GM20431 (cell line): Measurements from ENCODE around the gene RFX2.
"Not testable (repeated sequence)": the region's sequence is repeated elsewhere in the genome, so short reads cannot be mapped to it uniquely, and the experiment has no call there.

Experiments
- in situ Hi-C: fragments of 300-500 bp; cut with MseI, MboI; formaldehyde crosslinking; loops from one replicate; pipeline ENCODE4 v1.15.0; 2020; ENCODE audit warnings: low sequenced_read_pairs; ENCODE audit not compliant: unreplicated experiment

Gene RFX2

GRCh38 chr19:6079107-6079506, 31.2 kb downstream of the RFX2 start:
- in situ Hi-C loops, result no loop called here

- in situ Hi-C loops, result no loop called here
Measured at GRCh38 chr19:6078068-6078467, 32.2 kb downstream of the RFX2 start.

GRCh38 chr19:6076675-6077463, 33.4 kb downstream of the RFX2 start:
- in situ Hi-C loops, result no loop called here

- in situ Hi-C loops, result no loop called here
Measured at GRCh38 chr19:6076291-6076665, 34.0 kb downstream of the RFX2 start.

- in situ Hi-C loops, result no loop called here
Measured at GRCh38 chr19:6074709-6075403, 35.4 kb downstream of the RFX2 start.

GRCh38 chr19:6073858-6074708, 36.2 kb downstream of the RFX2 start:
- in situ Hi-C loops, result no loop called here

- in situ Hi-C loops, result not testable (repeated sequence)
Measured at GRCh38 chr19:6073233-6073632, 37.1 kb downstream of the RFX2 start.

- in situ Hi-C loops, result no loop called here
Measured at GRCh38 chr19:6071875-6072274, 38.4 kb downstream of the RFX2 start.

- in situ Hi-C loops, result no loop called here
Measured at GRCh38 chr19:6070720-6071485, 39.4 kb downstream of the RFX2 start.

GRCh38 chr19:6070207-6070681, 40.1 kb downstream of the RFX2 start:
- in situ Hi-C loops, result no loop called here

GRCh38 chr19:6069268-6069791, 41.0 kb downstream of the RFX2 start:
- in situ Hi-C loops, result no loop called here

- in situ Hi-C loops, result no loop called here
Measured at GRCh38 chr19:6068711-6069110, 41.6 kb downstream of the RFX2 start.

- in situ Hi-C loops, result no loop called here
Measured at GRCh38 chr19:6067975-6068374, 42.3 kb downstream of the RFX2 start.

GRCh38 chr19:6066661-6067646, 43.3 kb downstream of the RFX2 start:
- in situ Hi-C loops, result no loop called here

- in situ Hi-C loops, result no loop called here
Measured at GRCh38 chr19:6065685-6066374, 44.5 kb downstream of the RFX2 start.

GRCh38 chr19:6064336-6065073, 45.8 kb downstream of the RFX2 start:
- in situ Hi-C loops, result no loop called here

GRCh38 chr19:6063576-6064335, 46.5 kb downstream of the RFX2 start:
- in situ Hi-C loops, result no loop called here
